BE2C (cell line): ENCODE data around the gene KRTAP5-10. TPM values are rescaled to one million over a fixed set of nuclear protein-coding genes. Genes with fewer than 3 reads are reported as not detected.
"Not testable (repeated sequence)": the region's sequence is repeated elsewhere in the genome, so short reads cannot be mapped to it uniquely, and the experiment has no call there.

Experiments used
- DNase-seq: peaks from one replicate; pipeline ENCODE4 v3.0.0-alpha.2; 2020
- H3K27me3 ChIP-seq: fragments of 250-450 bp; sonication (Bioruptor Pico); 2 replicates; pipeline ENCODE4 v1.5.1; 2020; ENCODE audit warnings: mild to moderate bottlenecking
- H3K36me3 ChIP-seq: fragments of 250-450 bp; sonication (Bioruptor Pico); 2 replicates; pipeline ENCODE4 v1.5.1; 2020; ENCODE audit warnings: mild to moderate bottlenecking
- H3K4me1 ChIP-seq: fragments of 250-450 bp; sonication (Bioruptor Pico); 2 replicates; pipeline ENCODE4 v1.5.1; 2020
- H3K4me3 ChIP-seq: 2 replicates; pipeline ENCODE4 v1.5.1; 2011; ENCODE audit warnings: low read depth, low read length
- H3K9me3 ChIP-seq: fragments of 250-450 bp; sonication (Bioruptor Pico); 2 replicates; pipeline ENCODE4 v1.5.1; 2020
- polyA plus RNA-seq: library from polyadenylated mRNA; unstranded; fragments of >200 nt; gene quantifications from one replicate; pipeline ENCODE4 v1.2.1, GENCODE V29; 2012; ENCODE audit warnings: low read depth, missing spikeins; ENCODE audit not compliant: insufficient read length, insufficient read depth
- TF ChIP-seq, protein P1 (sequence below): IDR thresholded peaks from 2 replicates; pipeline ENCODE4 v1.5.1; 2012; ENCODE audit warnings: mild to moderate bottlenecking, low read depth, low read length

KRTAP5-10 gene, protein sequence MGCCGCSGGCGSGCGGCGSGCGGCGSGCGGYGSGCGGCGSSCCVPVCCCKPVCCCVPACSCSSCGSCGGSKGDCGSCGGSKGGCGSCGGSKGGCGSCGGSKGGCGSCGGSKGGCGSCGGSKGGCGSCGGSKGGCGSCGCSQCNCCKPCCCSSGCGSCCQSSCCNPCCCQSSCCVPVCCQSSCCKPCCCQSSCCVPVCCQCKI
- not detected for polyA plus RNA-seq

- no peaks in the 10 kb centered on the region for H3K9me3 ChIP-seq
- no peaks in the 10 kb centered on the region for H3K4me1 ChIP-seq
- no peaks in the 10 kb centered on the region for H3K36me3 ChIP-seq
- no peak within 1 kb of the TSS for H3K4me3 ChIP-seq
- H3K27me3 ChIP-seq: no peaks in the 10 kb centered on the region
- no peak for DNase-seq
- TF ChIP-seq, protein P1, sequence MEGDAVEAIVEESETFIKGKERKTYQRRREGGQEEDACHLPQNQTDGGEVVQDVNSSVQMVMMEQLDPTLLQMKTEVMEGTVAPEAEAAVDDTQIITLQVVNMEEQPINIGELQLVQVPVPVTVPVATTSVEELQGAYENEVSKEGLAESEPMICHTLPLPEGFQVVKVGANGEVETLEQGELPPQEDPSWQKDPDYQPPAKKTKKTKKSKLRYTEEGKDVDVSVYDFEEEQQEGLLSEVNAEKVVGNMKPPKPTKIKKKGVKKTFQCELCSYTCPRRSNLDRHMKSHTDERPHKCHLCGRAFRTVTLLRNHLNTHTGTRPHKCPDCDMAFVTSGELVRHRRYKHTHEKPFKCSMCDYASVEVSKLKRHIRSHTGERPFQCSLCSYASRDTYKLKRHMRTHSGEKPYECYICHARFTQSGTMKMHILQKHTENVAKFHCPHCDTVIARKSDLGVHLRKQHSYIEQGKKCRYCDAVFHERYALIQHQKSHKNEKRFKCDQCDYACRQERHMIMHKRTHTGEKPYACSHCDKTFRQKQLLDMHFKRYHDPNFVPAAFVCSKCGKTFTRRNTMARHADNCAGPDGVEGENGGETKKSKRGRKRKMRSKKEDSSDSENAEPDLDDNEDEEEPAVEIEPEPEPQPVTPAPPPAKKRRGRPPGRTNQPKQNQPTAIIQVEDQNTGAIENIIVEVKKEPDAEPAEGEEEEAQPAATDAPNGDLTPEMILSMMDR: no peak
Observed at GRCh38 chr11:71565263-71565662, at the start of gene KRTAP5-10. Gene KRTAP5-10, plus strand, starts transcription at chr11:71565563. Its CDS starts 25 bp downstream, at chr11:71565588.

DNA sequence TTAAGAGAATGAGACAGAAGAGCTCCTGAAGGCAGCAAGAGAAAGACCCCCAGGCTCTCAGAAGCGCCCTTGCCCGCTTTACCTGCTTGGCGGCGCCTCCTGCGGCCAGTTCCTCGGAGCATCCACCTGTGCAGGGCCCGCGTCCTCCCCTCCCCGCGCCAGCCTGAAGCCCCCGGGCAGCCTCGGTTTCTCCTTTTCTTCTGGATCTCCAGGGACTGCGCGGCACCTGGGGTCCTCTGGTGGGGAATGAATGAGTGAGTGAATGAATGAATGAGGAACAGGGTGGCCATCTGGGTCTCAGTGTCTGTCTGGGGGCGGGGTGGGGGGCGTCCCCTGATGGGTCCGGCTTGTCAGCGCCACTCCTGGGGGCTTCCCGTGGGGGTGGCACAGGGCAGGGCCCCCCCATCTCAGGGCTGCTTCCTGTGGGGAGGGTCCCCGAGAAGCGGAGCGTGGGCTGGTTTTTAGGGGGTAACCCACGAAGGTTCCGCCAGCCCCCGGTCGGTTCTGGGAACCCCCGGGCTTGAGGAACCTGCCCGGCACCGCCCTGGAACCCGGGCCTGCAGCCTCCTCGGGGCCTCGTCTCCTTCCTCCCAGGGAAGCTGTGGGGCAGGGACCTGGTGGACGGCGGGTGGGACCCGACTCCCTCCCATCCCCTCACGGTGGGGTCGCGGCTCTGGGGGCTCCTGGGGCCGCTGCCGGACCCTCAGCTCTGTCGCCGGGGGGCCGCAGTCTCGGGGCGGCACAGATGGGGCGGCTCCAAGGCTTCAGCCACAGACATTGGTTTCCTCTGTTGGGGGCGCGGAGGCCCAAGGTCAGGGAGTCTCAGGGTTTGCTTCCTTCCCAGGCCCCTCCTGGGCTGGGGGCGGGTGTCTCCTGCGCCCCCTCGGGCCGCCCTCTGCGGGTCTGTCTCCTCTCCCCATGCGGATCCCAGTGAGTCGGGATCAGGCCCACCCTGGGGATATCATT, 46.6 kb upstream of the KRTAP5-10 start:
- H3K27me3 ChIP-seq: no peaks in the 10 kb centered on the region
- no peak for DNase-seq
- TF ChIP-seq, protein P1: no peak
- no peaks in the 10 kb centered on the region for H3K9me3 ChIP-seq
- no peaks in the 10 kb centered on the region for H3K4me1 ChIP-seq
- no peaks in the 10 kb centered on the region for H3K36me3 ChIP-seq
- no peak overlapping the region for H3K4me3 ChIP-seq

- DNase-seq: no peak
- Histone ChIP-seq H3K27me3 (no peaks in the 10 kb centered on the region), H3K36me3 (no peaks in the 10 kb centered on the region), H3K9me3 (no peaks in the 10 kb centered on the region), H3K4me3 (no peak overlapping the region), H3K4me1 (no peaks in the 10 kb centered on the region)
- TF ChIP-seq, protein P1: no peak
Observed at GRCh38 chr11:71519546-71519945, 45.8 kb upstream of the KRTAP5-10 start.

GRCh38 chr11:71525188-71525937, 40.0 kb upstream of the KRTAP5-10 start:
- H3K4me1 ChIP-seq: no peaks in the 10 kb centered on the region
- H3K9me3 ChIP-seq: no peaks in the 10 kb centered on the region
- TF ChIP-seq, protein P1: no peak
- H3K4me3 ChIP-seq: no peak overlapping the region
- no peaks in the 10 kb centered on the region for H3K36me3 ChIP-seq
- no peak for DNase-seq
- H3K27me3 ChIP-seq: no peaks in the 10 kb centered on the region

- Histone ChIP-seq H3K4me1 (no peaks in the 10 kb centered on the region), H3K4me3 (no peak overlapping the region), H3K36me3 (no peaks in the 10 kb centered on the region), H3K27me3 (no peaks in the 10 kb centered on the region), H3K9me3 (no peaks in the 10 kb centered on the region)
- no peak for DNase-seq
- TF ChIP-seq, protein P1: no peak
Observed at GRCh38 chr11:71525938-71526495, 39.3 kb upstream of the KRTAP5-10 start.

DNA sequence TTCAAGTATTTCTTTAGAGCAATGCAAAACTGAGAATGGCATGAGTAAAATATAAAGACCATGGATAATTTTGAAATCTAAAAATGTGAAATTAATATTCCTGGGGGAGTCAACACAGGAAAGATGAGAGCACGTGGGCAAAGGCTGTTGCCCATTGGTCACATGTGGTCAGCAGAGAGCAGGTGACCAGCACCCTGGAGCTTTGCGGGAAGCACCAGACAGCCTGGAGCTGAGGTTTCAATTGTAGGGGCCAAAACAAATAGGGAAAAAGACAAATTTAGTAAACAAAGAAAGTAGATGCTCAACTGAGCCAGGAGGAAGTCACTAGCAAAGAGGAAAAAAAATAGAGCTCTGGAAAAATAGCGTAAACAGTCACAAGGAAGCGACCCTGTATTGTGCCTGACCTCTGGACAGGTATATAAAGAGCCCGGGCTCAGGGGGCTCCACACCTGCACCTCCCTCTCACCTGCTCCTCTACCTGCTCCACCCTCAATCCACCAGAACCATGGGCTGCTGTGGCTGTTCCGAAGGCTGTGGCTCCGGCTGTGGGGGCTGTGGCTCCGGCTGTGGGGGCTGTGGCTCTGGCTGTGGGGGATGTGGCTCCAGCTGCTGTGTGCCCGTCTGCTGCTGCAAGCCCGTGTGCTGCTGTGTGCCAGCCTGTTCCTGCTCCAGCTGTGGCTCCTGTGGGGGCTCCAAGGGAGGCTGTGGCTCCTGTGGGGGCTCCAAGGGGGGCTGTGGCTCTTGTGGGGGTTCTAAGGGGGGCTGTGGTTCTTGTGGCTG, 38.4 kb upstream of the KRTAP5-10 start, which contains the start of gene KRTAP5-7:
KRTAP5-7 (plus strand) TSS at position 472 of the 780 bp plus-strand sequence; CDS start at position 506, 34 bp downstream.
- not testable (repeated sequence) for H3K36me3 ChIP-seq, H3K27me3 ChIP-seq, H3K9me3 ChIP-seq, H3K4me3 ChIP-seq, DNase-seq, H3K4me1 ChIP-seq
